OCI-LY1 (cell line): Measurements from ENCODE around the gene EMX1.

ENCODE experiments used
- EZH2 ChIP-seq: fragments of 200-600 bp; sonication (generic), shearing (Covaris generic); IDR thresholded peaks from 2 replicates; pipeline ENCODE4 v1.8.0; 2017; ENCODE audit warnings: borderline replicate concordance, mixed run types, mild to moderate bottlenecking, antibody characterized with exemption, low read length, moderate library complexity, mixed read lengths
- TF ChIP-seq, protein P1 (sequence below): fragments of 200-600 bp; sonication (generic), shearing (Covaris generic); IDR thresholded peaks from 2 replicates; pipeline ENCODE4 v1.5.1; 2017; ENCODE audit warnings: mild to moderate bottlenecking, antibody characterized with exemption, low read length, moderate library complexity, mixed read lengths

DNA sequence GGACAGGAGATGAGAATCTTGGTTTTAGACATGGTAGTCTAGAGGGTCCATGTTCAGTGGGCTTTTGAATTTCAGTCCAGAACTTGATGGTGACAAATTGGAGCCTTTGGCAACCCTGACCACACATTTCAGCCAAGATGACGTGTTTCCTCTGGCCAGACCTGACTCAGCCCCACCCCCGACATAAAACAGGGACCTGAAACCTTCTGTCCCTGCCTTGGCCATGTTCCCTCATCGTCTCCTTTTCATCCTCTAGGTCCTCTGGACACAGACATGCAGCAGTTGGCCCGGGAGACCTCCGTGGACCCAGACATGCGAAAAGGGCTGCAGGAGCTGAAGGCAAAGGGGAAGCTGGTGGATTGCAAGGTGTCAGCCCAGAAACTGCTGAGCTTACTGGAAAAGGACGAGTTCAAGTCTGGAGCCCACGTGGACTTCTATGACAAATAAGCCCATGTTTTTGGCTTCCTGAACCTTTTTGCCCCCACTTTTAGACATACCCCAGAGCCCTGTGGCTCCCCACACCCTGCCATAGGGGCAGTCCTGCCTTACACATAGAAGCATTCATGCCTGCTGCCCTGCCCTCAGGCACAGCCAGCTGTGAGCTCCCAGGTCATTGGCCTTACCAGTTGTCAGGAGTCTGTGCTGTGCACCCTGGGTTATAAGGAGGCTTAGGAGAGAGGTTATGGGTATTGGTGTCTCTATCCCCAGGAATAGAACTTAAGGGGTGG is 26.1 kb upstream of the EMX1 start:
- no peak for TF ChIP-seq EZH2
- TF ChIP-seq, protein P1, sequence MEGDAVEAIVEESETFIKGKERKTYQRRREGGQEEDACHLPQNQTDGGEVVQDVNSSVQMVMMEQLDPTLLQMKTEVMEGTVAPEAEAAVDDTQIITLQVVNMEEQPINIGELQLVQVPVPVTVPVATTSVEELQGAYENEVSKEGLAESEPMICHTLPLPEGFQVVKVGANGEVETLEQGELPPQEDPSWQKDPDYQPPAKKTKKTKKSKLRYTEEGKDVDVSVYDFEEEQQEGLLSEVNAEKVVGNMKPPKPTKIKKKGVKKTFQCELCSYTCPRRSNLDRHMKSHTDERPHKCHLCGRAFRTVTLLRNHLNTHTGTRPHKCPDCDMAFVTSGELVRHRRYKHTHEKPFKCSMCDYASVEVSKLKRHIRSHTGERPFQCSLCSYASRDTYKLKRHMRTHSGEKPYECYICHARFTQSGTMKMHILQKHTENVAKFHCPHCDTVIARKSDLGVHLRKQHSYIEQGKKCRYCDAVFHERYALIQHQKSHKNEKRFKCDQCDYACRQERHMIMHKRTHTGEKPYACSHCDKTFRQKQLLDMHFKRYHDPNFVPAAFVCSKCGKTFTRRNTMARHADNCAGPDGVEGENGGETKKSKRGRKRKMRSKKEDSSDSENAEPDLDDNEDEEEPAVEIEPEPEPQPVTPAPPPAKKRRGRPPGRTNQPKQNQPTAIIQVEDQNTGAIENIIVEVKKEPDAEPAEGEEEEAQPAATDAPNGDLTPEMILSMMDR, result no peak
